NCI-H1436 (cell line): ENCODE data around the gene GLCE.
A peak's percentile ranks its signal among the peaks of the same experiment; 100 is the strongest.
"Not testable (repeated sequence)": the region's sequence is repeated elsewhere in the genome, so short reads cannot be mapped to it uniquely, and the experiment has no call there.

Experiments used
- DNase-seq: peaks from one replicate; lab custom pipeline; 2025; lab: John Stamatoyannopoulos, UW

The GLCE gene

GRCh38 chr15:69159805-69160140 is 662 bp upstream of the GLCE start:
- DNase-seq: no peak

- DNase-seq: peak; percentile 35
Measured at GRCh38 chr15:69161079-69161877, 843 bp downstream of the GLCE start.

- DNase-seq: no peak
Measured at GRCh38 chr15:69161878-69162213, 1.4 kb downstream of the GLCE start.

GRCh38 chr15:69163141-69163669 is 2.8 kb downstream of the GLCE start:
- DNase-seq: no peak

GRCh38 chr15:69164807-69165636 is 4.6 kb downstream of the GLCE start:
- no peak for DNase-seq

- DNase-seq: no peak
Measured at GRCh38 chr15:69165637-69166025, 5.2 kb downstream of the GLCE start.

GRCh38 chr15:69167218-69167846 is 6.9 kb downstream of the GLCE start:
- DNase-seq: no peak

GRCh38 chr15:69168361-69168760 is 7.9 kb downstream of the GLCE start:
- not testable (repeated sequence) for DNase-seq

GRCh38 chr15:69169540-69169939 is 9.1 kb downstream of the GLCE start:
- DNase-seq: not testable (repeated sequence)

GRCh38 chr15:69170597-69170996 is 10.2 kb downstream of the GLCE start:
- peak; percentile 51 for DNase-seq

GRCh38 chr15:69172847-69173246 is 12.4 kb downstream of the GLCE start:
- no peak for DNase-seq

GRCh38 chr15:69175536-69175935 is 15.1 kb downstream of the GLCE start:
- no peak for DNase-seq

- no peak for DNase-seq
Measured at GRCh38 chr15:69181424-69181823, 21.0 kb downstream of the GLCE start.

- DNase-seq: no peak
Measured at GRCh38 chr15:69185216-69185615, 24.8 kb downstream of the GLCE start.

GRCh38 chr15:69185706-69186105 is 25.3 kb downstream of the GLCE start:
- no peak for DNase-seq

GRCh38 chr15:69189157-69189556 is 28.7 kb downstream of the GLCE start:
- DNase-seq: no peak

- DNase-seq: no peak
Measured at GRCh38 chr15:69190091-69190490, 29.7 kb downstream of the GLCE start.

- no peak for DNase-seq
Measured at GRCh38 chr15:69190504-69190903, 30.1 kb downstream of the GLCE start.

- DNase-seq: no peak
Measured at GRCh38 chr15:69194025-69194827, 33.8 kb downstream of the GLCE start.

GRCh38 chr15:69194854-69195253 is 34.4 kb downstream of the GLCE start:
- DNase-seq: no peak

- no peak for DNase-seq
Measured at GRCh38 chr15:69200832-69201745, 40.7 kb downstream of the GLCE start.
